H9 (cell line): ENCODE results near the gene FXN. TPM values are rescaled to one million over a fixed set of nuclear protein-coding genes. Genes with fewer than 3 reads are reported as not detected.

Source experiments
- DNase-seq: peaks from one replicate; pipeline ENCODE4 v3.0.0-alpha.2; 2017
- H2AFZ ChIP-seq: one replicate; pipeline ENCODE4 v1.6.1; 2013; ENCODE audit warnings: mild to moderate bottlenecking, low read length, control low read depth, moderate library complexity
- H2AK5ac ChIP-seq: 2 replicates; pipeline ENCODE4 v1.6.1; 2013; ENCODE audit warnings: low read length, control low read depth, mixed read lengths; ENCODE audit not compliant: insufficient read length
- H2BK120ac ChIP-seq: one replicate; pipeline ENCODE4 v1.6.1; 2013; ENCODE audit warnings: low read depth, mild to moderate bottlenecking, low read length, control low read depth, inconsistent platforms; ENCODE audit not compliant: poor library complexity, severe bottlenecking
- H2BK12ac ChIP-seq: 2 replicates; pipeline ENCODE4 v1.6.1; 2013; ENCODE audit warnings: low read length, control low read depth, mixed read lengths, low read depth; ENCODE audit not compliant: insufficient read length
- H2BK15ac ChIP-seq: 2 replicates; pipeline ENCODE4 v1.6.1; 2013; ENCODE audit warnings: low read depth, low read length, control low read depth
- H2BK20ac ChIP-seq: one replicate; pipeline ENCODE4 v1.6.1; 2013; ENCODE audit warnings: low read depth, mild to moderate bottlenecking, low read length, control low read depth, inconsistent platforms; ENCODE audit not compliant: poor library complexity, severe bottlenecking
- H2BK5ac ChIP-seq: 2 replicates; pipeline ENCODE4 v1.6.1; 2013; ENCODE audit warnings: low read length, control low read depth, mixed read lengths; ENCODE audit not compliant: insufficient read length
- H3K14ac ChIP-seq: 2 replicates; pipeline ENCODE4 v1.6.1; 2013; ENCODE audit warnings: low read length, control low read depth; ENCODE audit not compliant: insufficient read depth
- H3K18ac ChIP-seq: 2 replicates; pipeline ENCODE4 v1.6.1; 2013; ENCODE audit warnings: low read depth, mild to moderate bottlenecking, mixed read lengths, low read length, control low read depth; ENCODE audit not compliant: insufficient read length
- H3K23ac ChIP-seq: 2 replicates; pipeline ENCODE4 v1.6.1; 2013; ENCODE audit warnings: low read length, control low read depth, mixed read lengths, low read depth; ENCODE audit not compliant: insufficient read length
- H3K23me2 ChIP-seq: 2 replicates; pipeline ENCODE4 v1.6.1; 2013; ENCODE audit warnings: low read depth, mild to moderate bottlenecking, mixed read lengths, low read length, control low read depth; ENCODE audit not compliant: insufficient read length, poor library complexity, severe bottlenecking
- H3K27ac ChIP-seq: 2 replicates; pipeline ENCODE4 v1.5.1; 2013; ENCODE audit warnings: low read length, control low read depth, mixed read lengths, low read depth; ENCODE audit not compliant: insufficient read length
- H3K27me3 ChIP-seq: 2 replicates; pipeline ENCODE4 v1.6.1; 2013; ENCODE audit warnings: low read length, control low read depth, inconsistent platforms; ENCODE audit not compliant: insufficient read depth
- H3K4ac ChIP-seq: 2 replicates; pipeline ENCODE4 v1.6.1; 2013; ENCODE audit warnings: low read depth, mild to moderate bottlenecking, control low read depth, inconsistent platforms, low read length, moderate library complexity
- H3K4me1 ChIP-seq: 2 replicates; pipeline ENCODE4 v1.6.1; 2013; ENCODE audit warnings: low read length, control low read depth, inconsistent platforms; ENCODE audit not compliant: insufficient read depth
- H3K4me2 ChIP-seq: 2 replicates; pipeline ENCODE4 v1.6.1; 2013; ENCODE audit warnings: low read length, control low read depth, mixed read lengths; ENCODE audit not compliant: insufficient read length, insufficient read depth
- H3K56ac ChIP-seq: 2 replicates; pipeline ENCODE4 v1.6.1; 2013; ENCODE audit warnings: low read depth, mild to moderate bottlenecking, mixed read lengths, low read length, control low read depth; ENCODE audit not compliant: insufficient read length
- H3K79me1 ChIP-seq: 2 replicates; pipeline ENCODE4 v1.6.1; 2013; ENCODE audit warnings: low read depth, mild to moderate bottlenecking, moderate library complexity, low read length, control low read depth, inconsistent platforms; ENCODE audit not compliant: insufficient read depth, poor library complexity, severe bottlenecking
- H3K79me2 ChIP-seq: 2 replicates; pipeline ENCODE4 v1.6.1; 2013; ENCODE audit warnings: low read length, control low read depth, inconsistent platforms; ENCODE audit not compliant: insufficient read depth
- H3K9ac ChIP-seq: 2 replicates; pipeline ENCODE4 v1.6.1; 2013; ENCODE audit warnings: low read length, control low read depth, mixed read lengths; ENCODE audit not compliant: insufficient read length; ENCODE audit errors: extremely low read depth
- H3K9me3 ChIP-seq: one replicate; pipeline ENCODE4 v1.6.1; 2013; ENCODE audit warnings: low read depth, low read length, inconsistent platforms; ENCODE audit not compliant: control insufficient read depth
- H3T11ph ChIP-seq: one replicate; pipeline ENCODE4 v1.6.1; 2013; ENCODE audit warnings: mild to moderate bottlenecking, low read length, control low read depth, inconsistent platforms
- H4K20me1 ChIP-seq: one replicate; pipeline ENCODE4 v1.6.1; 2013; ENCODE audit not compliant: control insufficient read depth, insufficient read length, insufficient read depth
- H4K5ac ChIP-seq: 2 replicates; pipeline ENCODE4 v1.6.1; 2013; ENCODE audit warnings: low read depth, mild to moderate bottlenecking, mixed read lengths, low read length, control low read depth; ENCODE audit not compliant: insufficient read length
- H4K8ac ChIP-seq: replicated peaks from 2 replicates; pipeline ENCODE4 v1.6.1; 2013; ENCODE audit warnings: low read length, control low read depth, mixed read lengths, low read depth; ENCODE audit not compliant: insufficient read length
- H4K91ac ChIP-seq: 2 replicates; pipeline ENCODE4 v1.6.1; 2013; ENCODE audit warnings: low read depth, mild to moderate bottlenecking, moderate library complexity, mixed read lengths, low read length, control low read depth; ENCODE audit not compliant: insufficient read length
- H3K27ac Mint-ChIP-seq, 3 experiments: 2 replicates in 2 of 3; 3 replicates in 1 of 3; pipeline ENCODE4 v1.8.0; 2020 to 2021; ENCODE audit warnings: mixed read lengths in 3 of 3, mild to moderate bottlenecking in 1 of 3, moderate library complexity in 1 of 3
- H3K27me3 Mint-ChIP-seq: 2 replicates; pipeline ENCODE4 v1.8.0; 2021; ENCODE audit warnings: low read depth, mild to moderate bottlenecking, moderate library complexity, mixed read lengths
- H3K36me3 Mint-ChIP-seq, 3 experiments: 2 replicates in 2 of 3; 3 replicates in 1 of 3; pipeline ENCODE4 v1.8.0; 2020 to 2021; ENCODE audit warnings: low read depth in 3 of 3, mixed read lengths in 3 of 3; ENCODE audit not compliant: insufficient read depth in 1 of 3
- H3K4me1 Mint-ChIP-seq, 2 experiments: 2 replicates each; pipeline ENCODE4 v1.8.0; 2020; ENCODE audit warnings: mixed read lengths in 2 of 2
- H3K4me3 Mint-ChIP-seq, 2 experiments: 2 replicates in 1 of 2; 3 replicates in 1 of 2; pipeline ENCODE4 v1.8.0; 2020 to 2021; ENCODE audit warnings: mild to moderate bottlenecking in 2 of 2, mixed read lengths in 2 of 2, moderate library complexity in 1 of 2
- H3K9me3 Mint-ChIP-seq, 2 experiments: 2 replicates in 1 of 2; 3 replicates in 1 of 2; pipeline ENCODE4 v1.8.0; 2020; ENCODE audit warnings: mild to moderate bottlenecking in 2 of 2, mixed read lengths in 2 of 2, moderate library complexity in 1 of 2
- WGBS: extraction: QIAGEN DNeasy Blood & Tissue Kit; methylation state at CpG from one replicate; pipeline ENCODE4 v1.1.7; 2013; ENCODE audit warnings: missing lambda C conversion rate, low lambda C conversion rate, mixed read lengths; ENCODE audit not compliant: insufficient read length; ENCODE audit errors: extremely low coverage; 5-methylcytosine and 5-hydroxymethylcytosine counted together
- total RNA-seq: library from RNA; stranded (reverse); gene quantifications from 2 replicates; pipeline ENCODE4 v1.2.1, GENCODE V29; 2021
- TF ChIP-seq, protein P1 (sequence below): fragments of 200-600 bp; sonication (generic); conservative IDR thresholded peaks from 3 replicates; pipeline ENCODE4 v1.8.0; 2021; ENCODE audit warnings: antibody characterized with exemption, mild to moderate bottlenecking

The FXN gene
- total RNA-seq, 1 experiment from 2014 or later, result 34.4 TPM

DNA sequence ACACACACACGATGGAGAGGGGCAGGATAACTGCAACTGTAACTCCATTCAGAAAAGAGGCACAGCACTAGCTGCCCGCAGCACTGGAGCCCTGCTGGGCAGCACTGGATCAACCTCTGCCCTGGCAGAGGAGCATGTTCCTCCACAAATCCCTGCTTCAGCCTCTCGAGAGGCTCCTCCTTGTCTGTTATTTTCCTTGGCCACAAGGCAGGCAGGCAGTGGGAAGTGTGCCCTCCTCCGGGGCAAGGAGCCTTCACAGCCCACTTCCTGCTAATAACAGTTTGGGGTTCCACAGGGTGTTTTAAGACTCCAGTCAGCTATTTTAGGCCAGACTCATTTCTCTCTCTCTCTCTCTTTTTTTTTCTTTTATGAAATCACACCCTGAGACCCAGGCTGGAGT lies 11.8 kb downstream of the FXN start:
- H3K4me1 Mint-ChIP-seq, result peaks cover 35 to 39% of the 10 kb centered on the region in 2 experiments
- WGBS, result no CpG with 5 or more reads among the region's 4 CpGs
- Histone ChIP-seq H2AFZ (no peak overlapping the region), H3K4me2 (no peak overlapping the region), H3K9ac (no peak overlapping the region), H3K27me3 (no peaks in the 10 kb centered on the region), H3K18ac (no peak overlapping the region), H3K23ac (no peak overlapping the region), H3K79me2 (no peaks in the 10 kb centered on the region; the same call in 1 of the 2 replicates), H3K4me1 (peaks cover 8% of the 10 kb centered on the region), H3K23me2 (no peaks in the 10 kb centered on the region), H3K27ac (no peak overlapping the region), H2BK120ac (no peak overlapping the region), H2BK12ac (no peak overlapping the region), H4K91ac (no peak overlapping the region), H2AK5ac (no peak overlapping the region), H4K5ac (no peak overlapping the region), H2BK5ac (no peak overlapping the region), H2BK15ac (no peak overlapping the region), H3K4ac (no peak overlapping the region), H3K14ac (no peak overlapping the region), H3T11ph (no peak overlapping the region), H4K8ac (no peak overlapping the region), H4K20me1 (no peaks in the 10 kb centered on the region), H3K9me3 (no peaks in the 10 kb centered on the region), H3K56ac (no peak overlapping the region), H2BK20ac (no peak overlapping the region), H3K79me1 (no peaks in the 10 kb centered on the region)
- peak overlapping the region in 1 of 3 experiments; percentile 64; a peak in 1 of 7 replicates for H3K27ac Mint-ChIP-seq
- no peaks in the 10 kb centered on the region for H3K27me3 Mint-ChIP-seq
- TF ChIP-seq, protein P1, sequence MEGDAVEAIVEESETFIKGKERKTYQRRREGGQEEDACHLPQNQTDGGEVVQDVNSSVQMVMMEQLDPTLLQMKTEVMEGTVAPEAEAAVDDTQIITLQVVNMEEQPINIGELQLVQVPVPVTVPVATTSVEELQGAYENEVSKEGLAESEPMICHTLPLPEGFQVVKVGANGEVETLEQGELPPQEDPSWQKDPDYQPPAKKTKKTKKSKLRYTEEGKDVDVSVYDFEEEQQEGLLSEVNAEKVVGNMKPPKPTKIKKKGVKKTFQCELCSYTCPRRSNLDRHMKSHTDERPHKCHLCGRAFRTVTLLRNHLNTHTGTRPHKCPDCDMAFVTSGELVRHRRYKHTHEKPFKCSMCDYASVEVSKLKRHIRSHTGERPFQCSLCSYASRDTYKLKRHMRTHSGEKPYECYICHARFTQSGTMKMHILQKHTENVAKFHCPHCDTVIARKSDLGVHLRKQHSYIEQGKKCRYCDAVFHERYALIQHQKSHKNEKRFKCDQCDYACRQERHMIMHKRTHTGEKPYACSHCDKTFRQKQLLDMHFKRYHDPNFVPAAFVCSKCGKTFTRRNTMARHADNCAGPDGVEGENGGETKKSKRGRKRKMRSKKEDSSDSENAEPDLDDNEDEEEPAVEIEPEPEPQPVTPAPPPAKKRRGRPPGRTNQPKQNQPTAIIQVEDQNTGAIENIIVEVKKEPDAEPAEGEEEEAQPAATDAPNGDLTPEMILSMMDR, result no peak
- peaks cover 18 to 35% (median 34%) of the 10 kb centered on the region in 3 experiments; a peak in 6 of 7 replicates for H3K36me3 Mint-ChIP-seq
- no peak overlapping the region for H3K4me3 Mint-ChIP-seq
- H3K9me3 Mint-ChIP-seq, result no peaks in the 10 kb centered on the region
- DNase-seq, result no peak
